ENCODE data around the gene CCDC68.

Gene CCDC68

DNA sequence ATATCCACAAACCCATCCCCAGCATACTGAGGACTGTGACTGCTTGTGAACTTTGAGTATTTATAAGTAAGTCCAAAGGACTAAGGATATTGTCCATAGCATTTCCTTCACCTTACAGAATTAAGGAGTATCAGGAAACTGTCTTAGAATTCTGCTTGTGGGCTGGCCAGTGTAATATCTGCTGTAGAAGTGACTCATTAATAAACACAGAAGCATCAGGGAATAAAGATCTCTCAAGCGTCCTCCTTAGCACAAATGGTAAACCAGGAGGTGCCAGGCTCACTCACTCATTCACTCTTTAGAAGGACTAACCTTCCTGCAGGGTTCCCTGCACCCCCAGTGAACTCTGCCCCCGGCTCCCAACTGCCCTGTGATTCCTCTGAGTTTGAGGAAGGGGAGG is 31.0 kb downstream of the CCDC68 start:
- TF ChIP-seq, protein P1, sequence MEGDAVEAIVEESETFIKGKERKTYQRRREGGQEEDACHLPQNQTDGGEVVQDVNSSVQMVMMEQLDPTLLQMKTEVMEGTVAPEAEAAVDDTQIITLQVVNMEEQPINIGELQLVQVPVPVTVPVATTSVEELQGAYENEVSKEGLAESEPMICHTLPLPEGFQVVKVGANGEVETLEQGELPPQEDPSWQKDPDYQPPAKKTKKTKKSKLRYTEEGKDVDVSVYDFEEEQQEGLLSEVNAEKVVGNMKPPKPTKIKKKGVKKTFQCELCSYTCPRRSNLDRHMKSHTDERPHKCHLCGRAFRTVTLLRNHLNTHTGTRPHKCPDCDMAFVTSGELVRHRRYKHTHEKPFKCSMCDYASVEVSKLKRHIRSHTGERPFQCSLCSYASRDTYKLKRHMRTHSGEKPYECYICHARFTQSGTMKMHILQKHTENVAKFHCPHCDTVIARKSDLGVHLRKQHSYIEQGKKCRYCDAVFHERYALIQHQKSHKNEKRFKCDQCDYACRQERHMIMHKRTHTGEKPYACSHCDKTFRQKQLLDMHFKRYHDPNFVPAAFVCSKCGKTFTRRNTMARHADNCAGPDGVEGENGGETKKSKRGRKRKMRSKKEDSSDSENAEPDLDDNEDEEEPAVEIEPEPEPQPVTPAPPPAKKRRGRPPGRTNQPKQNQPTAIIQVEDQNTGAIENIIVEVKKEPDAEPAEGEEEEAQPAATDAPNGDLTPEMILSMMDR (IDR thresholded peaks at IDR 0.05) = no peak
- no peaks in the 10 kb centered on the region for H3K9me3 ChIP-seq
- no peak overlapping the region for H3K4me3 ChIP-seq (ENCODE audit: low read depth in 1 of 2, low read length in 1 of 2)
- H3K27me3 ChIP-seq = no peaks in the 10 kb centered on the region
- H3K4me1 ChIP-seq (ENCODE audit: control insufficient read depth in 1 of 2, insufficient read depth in 1 of 2, low read depth in 1 of 2, low read length in 1 of 2) = no peaks in the 10 kb centered on the region
- no peak overlapping the region for H3K27ac ChIP-seq
- H3K36me3 ChIP-seq = no peaks in the 10 kb centered on the region

DNA sequence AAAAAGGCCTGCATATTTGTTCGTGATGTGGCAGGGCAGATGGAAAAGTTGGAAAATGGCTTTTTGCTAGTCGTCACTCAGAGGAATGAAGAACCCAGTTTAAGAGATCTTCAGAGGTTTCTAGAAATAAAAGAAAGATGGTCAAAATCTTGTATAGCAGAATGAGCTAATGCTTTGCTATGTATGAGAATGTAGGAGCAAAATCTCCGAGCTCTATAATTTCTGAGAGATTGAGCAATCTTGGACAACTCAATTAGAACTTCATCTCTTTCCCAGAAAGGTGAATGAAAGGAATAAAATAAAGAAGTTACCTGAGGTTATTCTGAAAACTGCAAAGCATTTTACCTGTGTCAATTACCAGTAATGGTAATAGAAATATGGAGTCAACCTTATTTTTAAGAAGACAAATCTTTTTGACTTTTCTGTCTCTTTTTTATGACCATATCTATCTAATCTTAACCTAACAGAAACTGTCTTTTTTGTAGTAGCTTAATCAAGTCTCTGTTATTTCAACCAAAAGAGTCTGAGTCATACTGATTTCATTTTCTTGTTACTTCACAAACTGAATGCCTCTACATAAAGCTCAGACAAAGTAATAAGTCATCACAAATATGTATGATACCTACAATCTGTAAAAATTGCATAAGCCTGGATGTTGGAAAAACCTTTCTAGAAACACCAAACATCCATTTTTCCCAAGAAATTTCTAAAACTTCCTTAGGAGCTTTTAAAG is 32.5 kb downstream of the CCDC68 start:
- Histone ChIP-seq H3K27me3 (no peaks in the 10 kb centered on the region), H3K9me3 (no peaks in the 10 kb centered on the region), H3K36me3 (no peaks in the 10 kb centered on the region), H3K4me3 (ENCODE audit: low read depth in 1 of 2, low read length in 1 of 2) (no peak overlapping the region), H3K4me1 (ENCODE audit: control insufficient read depth in 1 of 2, insufficient read depth in 1 of 2, low read depth in 1 of 2, low read length in 1 of 2) (no peaks in the 10 kb centered on the region), H3K27ac (no peak overlapping the region)
- TF ChIP-seq, protein P1 (IDR thresholded peaks at IDR 0.05) = no peak

DNA sequence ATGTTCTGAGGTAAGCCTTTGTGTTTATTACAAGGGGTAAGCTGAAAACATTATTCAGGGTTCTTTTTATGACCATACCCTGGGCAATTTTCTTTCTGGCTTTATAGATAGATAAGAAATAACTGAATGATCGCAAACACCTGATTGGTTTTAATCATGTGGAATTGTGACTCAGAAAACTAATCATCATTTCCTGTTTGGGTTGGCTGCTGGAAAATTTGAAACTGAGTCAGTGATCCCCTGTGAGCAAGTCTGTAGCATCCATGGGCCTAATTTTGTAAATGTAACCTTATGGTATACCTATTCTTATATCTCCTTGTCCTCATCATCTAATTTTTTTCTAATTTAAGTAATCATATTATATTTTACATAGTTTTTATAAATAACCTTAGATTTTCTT is 34.3 kb downstream of the CCDC68 start:
- Histone ChIP-seq H3K4me1 (ENCODE audit: control insufficient read depth in 1 of 2, insufficient read depth in 1 of 2, low read depth in 1 of 2, low read length in 1 of 2) (no peaks in the 10 kb centered on the region), H3K27me3 (no peaks in the 10 kb centered on the region), H3K36me3 (no peaks in the 10 kb centered on the region), H3K27ac (no peak overlapping the region), H3K4me3 (ENCODE audit: low read depth in 1 of 2, low read length in 1 of 2) (no peak overlapping the region), H3K9me3 (no peaks in the 10 kb centered on the region)
- TF ChIP-seq, protein P1 (IDR thresholded peaks at IDR 0.05) = no peak

DNA sequence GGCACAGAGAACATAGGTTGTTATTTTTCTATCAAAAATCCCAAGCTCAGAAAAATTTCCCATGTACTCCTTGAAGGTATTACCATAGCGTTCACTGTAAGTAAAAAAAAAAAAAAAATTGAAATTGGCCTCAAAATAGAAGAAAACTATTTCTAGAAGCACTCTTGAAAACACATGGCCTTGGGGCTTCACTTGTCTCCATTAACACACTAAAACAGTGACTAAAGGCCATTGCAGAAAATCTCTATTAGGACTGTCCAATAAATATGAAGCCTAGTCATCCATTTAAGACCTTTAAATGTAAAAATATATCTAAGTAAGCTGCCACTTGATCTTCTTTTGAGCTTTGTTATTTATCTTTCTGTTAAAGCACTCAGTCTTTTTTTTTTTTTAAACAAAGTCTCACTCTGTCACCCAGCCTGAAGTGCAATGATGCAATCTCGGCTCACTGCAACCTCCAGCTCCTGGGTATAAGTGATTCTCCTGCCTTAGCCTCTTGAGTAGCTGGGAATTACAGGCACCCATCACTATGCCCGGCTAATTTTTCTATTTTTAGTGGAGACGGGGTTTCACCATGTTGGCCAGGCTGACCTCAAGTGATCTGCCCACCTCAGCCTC is 35.8 kb downstream of the CCDC68 start:
- no peak overlapping the region for H3K4me3 ChIP-seq (ENCODE audit: low read depth in 1 of 2, low read length in 1 of 2)
- no peaks in the 10 kb centered on the region for H3K27me3 ChIP-seq
- TF ChIP-seq, protein P1 (IDR thresholded peaks at IDR 0.05) = no peak
- H3K36me3 ChIP-seq = no peaks in the 10 kb centered on the region
- no peaks in the 10 kb centered on the region for H3K9me3 ChIP-seq
- no peak overlapping the region for H3K27ac ChIP-seq
- H3K4me1 ChIP-seq (ENCODE audit: control insufficient read depth in 1 of 2, insufficient read depth in 1 of 2, low read depth in 1 of 2, low read length in 1 of 2) = no peaks in the 10 kb centered on the region

DNA sequence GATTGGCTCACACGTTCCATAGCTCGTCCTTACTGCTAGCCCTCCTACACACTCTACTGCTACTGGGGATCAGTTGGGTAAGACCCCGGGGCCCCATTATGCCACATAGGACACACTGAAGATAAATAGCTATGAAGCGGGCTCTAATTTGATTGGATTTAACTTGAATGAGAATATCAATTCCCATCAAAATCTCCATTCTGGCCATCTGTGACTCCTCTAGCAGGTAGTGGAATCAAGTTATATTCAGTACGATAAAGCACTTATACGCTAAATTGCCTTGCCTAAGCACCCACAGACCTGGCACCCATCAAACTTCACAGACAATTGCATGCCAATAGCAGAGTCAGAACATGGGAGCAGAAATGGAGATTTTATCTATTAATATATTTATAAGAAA is 39.8 kb downstream of the CCDC68 start:
- TF ChIP-seq, protein P1 (IDR thresholded peaks at IDR 0.05) = no peak
- H3K4me1 ChIP-seq (ENCODE audit: control insufficient read depth in 1 of 2, insufficient read depth in 1 of 2, low read depth in 1 of 2, low read length in 1 of 2) = no peaks in the 10 kb centered on the region
- H3K27me3 ChIP-seq = no peaks in the 10 kb centered on the region
- no peaks in the 10 kb centered on the region for H3K9me3 ChIP-seq
- H3K36me3 ChIP-seq = no peaks in the 10 kb centered on the region
- H3K4me3 ChIP-seq (ENCODE audit: low read depth in 1 of 2, low read length in 1 of 2) = no peak overlapping the region
- H3K27ac ChIP-seq = no peak overlapping the region
